Neuronal stem cell (in vitro differentiated cells): ENCODE data around the gene OLA1.

Experiments
- DNase-seq: peaks from one replicate; pipeline ENCODE4 v3.0.0-alpha.2; 2013; ENCODE audit warnings: low spot score
- H2AFZ ChIP-seq: one replicate; pipeline ENCODE4 v1.6.1; 2013; ENCODE audit warnings: mild to moderate bottlenecking, low read length, inconsistent platforms
- H2AK5ac ChIP-seq: 2 replicates; pipeline ENCODE4 v1.6.1; 2013; ENCODE audit warnings: low read depth, mild to moderate bottlenecking, inconsistent platforms, low read length, moderate library complexity, mixed read lengths
- H2BK120ac ChIP-seq: 2 replicates; pipeline ENCODE4 v1.6.1; 2013; ENCODE audit warnings: low read depth, mild to moderate bottlenecking, inconsistent platforms, low read length, moderate library complexity, mixed read lengths
- H2BK12ac ChIP-seq: one replicate; pipeline ENCODE4 v1.6.1; 2013; ENCODE audit warnings: low read length, inconsistent platforms
- H2BK15ac ChIP-seq: 2 replicates; pipeline ENCODE4 v1.6.1; 2013; ENCODE audit warnings: mild to moderate bottlenecking, low read length, inconsistent platforms, mixed read lengths
- H2BK5ac ChIP-seq: one replicate; pipeline ENCODE4 v1.6.1; 2013; ENCODE audit warnings: inconsistent platforms, mild to moderate bottlenecking, low read length, moderate library complexity
- H3K14ac ChIP-seq: one replicate; pipeline ENCODE4 v1.6.1; 2013; ENCODE audit warnings: low read length, inconsistent platforms
- H3K18ac ChIP-seq: 2 replicates; pipeline ENCODE4 v1.6.1; 2013; ENCODE audit warnings: low read length, inconsistent platforms
- H3K23ac ChIP-seq: 2 replicates; pipeline ENCODE4 v1.6.1; 2013; ENCODE audit warnings: low read depth, mild to moderate bottlenecking, mixed read lengths, low read length, inconsistent platforms; ENCODE audit not compliant: poor library complexity
- H3K27ac ChIP-seq: replicated peaks from 3 replicates; pipeline ENCODE4 v1.5.1; 2013; ENCODE audit warnings: low read length, inconsistent platforms
- H3K27me3 ChIP-seq, 3 experiments: 2 replicates each; pipeline ENCODE4 v1.6.1; 2013; ENCODE audit warnings: low read length in 3 of 3, mild to moderate bottlenecking in 2 of 3, inconsistent platforms in 1 of 3, low read depth in 1 of 3, mixed read lengths in 1 of 3, moderate library complexity in 1 of 3; ENCODE audit not compliant: control insufficient read depth in 3 of 3, insufficient read depth in 3 of 3
- H3K36me3 ChIP-seq, 2 donors: replicated peaks in 1 of 2; 2 replicates each; pipeline ENCODE4 v1.6.1; 2013; ENCODE audit warnings: low read length in 2 of 2; ENCODE audit not compliant: control insufficient read depth in 2 of 2, insufficient read depth in 2 of 2
- H3K4ac ChIP-seq: 2 replicates; pipeline ENCODE4 v1.6.1; 2013; ENCODE audit warnings: inconsistent platforms, mild to moderate bottlenecking, low read length, moderate library complexity
- H3K4me1 ChIP-seq, 2 donors: 1 replicate in 1 of 2; 2 replicates in 1 of 2; pipeline ENCODE4 v1.6.1; 2013; ENCODE audit warnings: low read length in 2 of 2, low read depth in 1 of 2; ENCODE audit not compliant: control insufficient read depth in 2 of 2, insufficient read depth in 1 of 2
- H3K4me2 ChIP-seq: one replicate; pipeline ENCODE4 v1.6.1; 2013; ENCODE audit warnings: mild to moderate bottlenecking, low read length, inconsistent platforms; ENCODE audit not compliant: insufficient read depth, poor library complexity, severe bottlenecking
- H3K4me3 ChIP-seq, 2 donors: 2 replicates each; pipeline ENCODE4 v1.5.1; 2013; ENCODE audit warnings: low read length in 2 of 2, mild to moderate bottlenecking in 2 of 2, inconsistent platforms in 1 of 2, moderate library complexity in 1 of 2
- H3K79me1 ChIP-seq: one replicate; pipeline ENCODE4 v1.6.1; 2013; ENCODE audit warnings: low read depth, mild to moderate bottlenecking, inconsistent platforms, low read length, moderate library complexity
- H3K9ac ChIP-seq: one replicate; pipeline ENCODE4 v1.6.1; 2013; ENCODE audit warnings: mild to moderate bottlenecking, low read depth, low read length, inconsistent platforms; ENCODE audit not compliant: poor library complexity
- H3K9me3 ChIP-seq, 2 donors: replicated peaks in 1 of 2; 2 replicates each; pipeline versions ENCODE3 to v1.6.1; 2013; ENCODE audit warnings: low read length in 2 of 2, mild to moderate bottlenecking in 2 of 2, inconsistent platforms in 1 of 2, low read depth in 1 of 2, mixed read lengths in 1 of 2, moderate library complexity in 1 of 2; ENCODE audit not compliant: control insufficient read depth in 2 of 2, insufficient read depth in 1 of 2
- H4K8ac ChIP-seq: one replicate; pipeline ENCODE4 v1.6.1; 2013; ENCODE audit warnings: low read depth, mild to moderate bottlenecking, inconsistent platforms, low read length, moderate library complexity
- H4K91ac ChIP-seq: one replicate; pipeline ENCODE4 v1.6.1; 2013; ENCODE audit warnings: low read length, low read depth, mild to moderate bottlenecking, inconsistent platforms; ENCODE audit not compliant: poor library complexity
- WGBS, 2 donors: extraction: QIAGEN DNeasy Blood & Tissue Kit; methylation state at CpG; one replicate each; pipeline ENCODE4 v1.1.7; 2013; ENCODE audit warnings: missing lambda C conversion rate in 2 of 2, mixed read lengths in 1 of 2; ENCODE audit not compliant: insufficient read length in 2 of 2, insufficient replicate concordance in 1 of 2; ENCODE audit errors: extremely low coverage in 2 of 2; 5-methylcytosine and 5-hydroxymethylcytosine counted together

The OLA1 gene

GRCh38 chr2:174078275-174078674 lies 170.1 kb downstream of the OLA1 start:
- no peak overlapping the region for H3K18ac ChIP-seq
- H2AK5ac ChIP-seq, result no peak overlapping the region
- H3K14ac ChIP-seq, result no peak overlapping the region
- no peak for DNase-seq
- H3K36me3 ChIP-seq, result peaks cover 0 to 48% of the 10 kb centered on the region in 2 donors
- no peak overlapping the region for H2BK120ac ChIP-seq
- H3K4me1 ChIP-seq, result peaks cover 3 to 23% of the 10 kb centered on the region in 2 donors
- no peak overlapping the region for H2BK15ac ChIP-seq
- H4K91ac ChIP-seq, result no peak overlapping the region
- H2BK12ac ChIP-seq, result no peak overlapping the region
- H3K27me3 ChIP-seq, result no peaks in the 10 kb centered on the region
- H3K27ac ChIP-seq, result no peak overlapping the region
- H3K4me3 ChIP-seq, result no peak overlapping the region
- no peak overlapping the region for H3K23ac ChIP-seq
- no peak overlapping the region for H3K4ac ChIP-seq
- no peak overlapping the region for H2AFZ ChIP-seq
- H2BK5ac ChIP-seq, result no peak overlapping the region
- H4K8ac ChIP-seq, result no peak overlapping the region
- no peak overlapping the region for H3K4me2 ChIP-seq
- H3K9ac ChIP-seq, result no peak overlapping the region
- no peaks in the 10 kb centered on the region for H3K79me1 ChIP-seq
- H3K9me3 ChIP-seq, result no peaks in the 10 kb centered on the region

- no peaks in the 10 kb centered on the region for H3K79me1 ChIP-seq
- H3K18ac ChIP-seq, result no peak overlapping the region
- no peak overlapping the region for H2AK5ac ChIP-seq
- DNase-seq, result no peak
- H2BK15ac ChIP-seq, result no peak overlapping the region
- no peak overlapping the region for H3K23ac ChIP-seq
- H3K4me1 ChIP-seq, result peaks cover 3 to 23% of the 10 kb centered on the region in 2 donors
- H3K14ac ChIP-seq, result no peak overlapping the region
- no peak overlapping the region for H4K91ac ChIP-seq
- H4K8ac ChIP-seq, result no peak overlapping the region
- no peak overlapping the region for H3K4ac ChIP-seq
- no peak overlapping the region for H3K4me3 ChIP-seq
- no peak overlapping the region for H3K4me2 ChIP-seq
- no peak overlapping the region for H2BK120ac ChIP-seq
- no peaks in the 10 kb centered on the region for H3K27me3 ChIP-seq
- no peaks in the 10 kb centered on the region for H3K9me3 ChIP-seq
- no peak overlapping the region for H2BK5ac ChIP-seq
- H2AFZ ChIP-seq, result no peak overlapping the region
- H3K27ac ChIP-seq, result no peak overlapping the region
- no peak overlapping the region for H2BK12ac ChIP-seq
- no peak overlapping the region for H3K9ac ChIP-seq
- H3K36me3 ChIP-seq, result peaks cover 0 to 51% of the 10 kb centered on the region in 2 donors
- no CpG with 5 or more reads among the region's 1 CpG for WGBS, 2 donors
These were observed 171.4 kb downstream of the OLA1 start for GRCh38 chr2:174076975-174077374.

- Histone ChIP-seq H2BK15ac (no peak overlapping the region), H2AFZ (no peak overlapping the region), H3K4me2 (no peak overlapping the region), H2BK120ac (no peak overlapping the region), H3K4me1 (peaks cover 3 to 17% of the 10 kb centered on the region in 2 donors), H4K8ac (no peak overlapping the region), H4K91ac (no peak overlapping the region), H3K4ac (no peak overlapping the region), H3K27me3 (no peaks in the 10 kb centered on the region), H3K4me3 (no peak overlapping the region), H3K18ac (no peak overlapping the region), H3K14ac (no peak overlapping the region), H3K36me3 (peaks cover 0 to 43% of the 10 kb centered on the region in 2 donors), H2AK5ac (no peak overlapping the region), H3K79me1 (no peaks in the 10 kb centered on the region), H2BK5ac (no peak overlapping the region), H3K27ac (no peak overlapping the region), H2BK12ac (no peak overlapping the region), H3K23ac (no peak overlapping the region), H3K9ac (no peak overlapping the region), H3K9me3 (no peaks in the 10 kb centered on the region)
- DNase-seq, result no peak
- WGBS, 2 donors, result no CpG with 5 or more reads among the region's 2 CpGs
These were observed 172.3 kb downstream of the OLA1 start for GRCh38 chr2:174076040-174076439.

GRCh38 chr2:174074831-174075230 lies 173.5 kb downstream of the OLA1 start:
- DNase-seq, result no peak
- Histone ChIP-seq H3K36me3 (peaks cover 0 to 40% of the 10 kb centered on the region in 2 donors), H3K4me2 (no peak overlapping the region), H3K9me3 (no peaks in the 10 kb centered on the region), H3K4me3 (no peak overlapping the region), H2AK5ac (no peak overlapping the region), H2BK15ac (no peak overlapping the region), H3K4me1 (peaks cover 0 to 11% of the 10 kb centered on the region in 2 donors), H3K27ac (no peak overlapping the region), H2AFZ (no peak overlapping the region), H3K4ac (no peak overlapping the region), H3K14ac (no peak overlapping the region), H3K9ac (no peak overlapping the region), H2BK12ac (no peak overlapping the region), H2BK5ac (no peak overlapping the region), H2BK120ac (no peak overlapping the region), H4K8ac (no peak overlapping the region), H3K27me3 (no peaks in the 10 kb centered on the region), H3K79me1 (no peaks in the 10 kb centered on the region), H4K91ac (no peak overlapping the region), H3K18ac (no peak overlapping the region), H3K23ac (no peak overlapping the region)
- WGBS, 2 donors, result no CpG with 5 or more reads among the region's 4 CpGs
